Mucosa of rectum (tissue), 2 donors: ENCODE data around the gene LINC01488.

Experiments used
- H3K27ac ChIP-seq, 2 donors: one replicate each; pipeline ENCODE4 v1.7.0; 2013; ENCODE audit warnings: inconsistent platforms in 2 of 2, low read depth in 2 of 2, low read length in 2 of 2
- H3K27me3 ChIP-seq, 2 donors: one replicate each; pipeline ENCODE4 v1.7.0; 2013; ENCODE audit warnings: low read length in 2 of 2; ENCODE audit not compliant: control insufficient read depth in 2 of 2, insufficient read depth in 2 of 2
- H3K36me3 ChIP-seq, 2 donors: one replicate each; pipeline ENCODE4 v1.7.0; 2013; ENCODE audit warnings: low read length in 2 of 2; ENCODE audit not compliant: control insufficient read depth in 2 of 2, insufficient read depth in 2 of 2
- H3K4me1 ChIP-seq, 2 donors: one replicate each; pipeline ENCODE4 v1.7.0; 2013; ENCODE audit warnings: low read length in 2 of 2, mild to moderate bottlenecking in 1 of 2; ENCODE audit not compliant: control insufficient read depth in 2 of 2, insufficient read depth in 2 of 2
- H3K4me3 ChIP-seq, 2 donors: one replicate each; pipeline ENCODE4 v1.7.0; 2013; ENCODE audit warnings: low read length in 2 of 2
- H3K9ac ChIP-seq, 2 donors: one replicate each; pipeline ENCODE4 v1.7.0; 2013; ENCODE audit warnings: low read length in 2 of 2, low read depth in 1 of 2, mild to moderate bottlenecking in 1 of 2
- H3K9me3 ChIP-seq, 2 donors: one replicate each; pipeline ENCODE4 v1.7.0; 2013; ENCODE audit warnings: low read length in 2 of 2; ENCODE audit not compliant: control insufficient read depth in 2 of 2
- donor health status: healthy.
- donor health status: Normal muscosa, but diverticular disease.

LINC01488 gene

GRCh38 chr11:69500285-69501120, 19.0 kb downstream of the LINC01488 start:
- Histone ChIP-seq H3K36me3 (no peaks in the 10 kb centered on the region), H3K27ac (no peak overlapping the region), H3K4me3 (no peak overlapping the region), H3K9ac (no peak overlapping the region), H3K9me3 (no peaks in the 10 kb centered on the region), H3K4me1 (peaks cover 20 to 21% of the 10 kb centered on the region in 2 donors), H3K27me3 (no peaks in the 10 kb centered on the region)

- H3K4me1 ChIP-seq, result peaks cover 22% of the 10 kb centered on the region in 2 donors
- H3K9ac ChIP-seq, result no peak overlapping the region
- H3K36me3 ChIP-seq, result no peaks in the 10 kb centered on the region
- no peaks in the 10 kb centered on the region for H3K27me3 ChIP-seq
- H3K27ac ChIP-seq, result no peak overlapping the region
- H3K4me3 ChIP-seq, result no peak overlapping the region
- no peaks in the 10 kb centered on the region for H3K9me3 ChIP-seq
Observed at GRCh38 chr11:69501121-69501489, 19.6 kb downstream of the LINC01488 start.

GRCh38 chr11:69501891-69502860, 20.7 kb downstream of the LINC01488 start:
- Histone ChIP-seq H3K9me3 (peaks cover 0 to 3% of the 10 kb centered on the region in 2 donors), H3K9ac (no peak overlapping the region), H3K4me3 (no peak overlapping the region), H3K36me3 (no peaks in the 10 kb centered on the region), H3K27ac (no peak overlapping the region), H3K27me3 (no peaks in the 10 kb centered on the region), H3K4me1 (peaks cover 18 to 19% of the 10 kb centered on the region in 2 donors)

- Histone ChIP-seq H3K9me3 (peaks cover 0 to 3% of the 10 kb centered on the region in 2 donors), H3K4me1 (peaks cover 14 to 18% of the 10 kb centered on the region in 2 donors), H3K4me3 (no peak overlapping the region), H3K27ac (no peak overlapping the region), H3K36me3 (no peaks in the 10 kb centered on the region), H3K27me3 (no peaks in the 10 kb centered on the region), H3K9ac (no peak overlapping the region)
Observed at GRCh38 chr11:69504127-69504526, 22.7 kb downstream of the LINC01488 start.

GRCh38 chr11:69504576-69505335, 23.3 kb downstream of the LINC01488 start:
- Histone ChIP-seq H3K36me3 (no peaks in the 10 kb centered on the region), H3K9me3 (peaks cover 0 to 3% of the 10 kb centered on the region in 2 donors), H3K27ac (peak overlapping the region in 1 of 2 donors; percentile 38), H3K4me3 (no peak overlapping the region), H3K9ac (no peak overlapping the region), H3K4me1 (peaks cover 14 to 18% of the 10 kb centered on the region in 2 donors), H3K27me3 (no peaks in the 10 kb centered on the region)

GRCh38 chr11:69508974-69509373, 27.5 kb downstream of the LINC01488 start:
- no peaks in the 10 kb centered on the region for H3K27me3 ChIP-seq
- peaks cover 0 to 3% of the 10 kb centered on the region in 2 donors for H3K9me3 ChIP-seq
- H3K36me3 ChIP-seq, result no peaks in the 10 kb centered on the region
- H3K27ac ChIP-seq, result no peak overlapping the region
- peaks cover 5% of the 10 kb centered on the region in 2 donors for H3K4me1 ChIP-seq
- H3K9ac ChIP-seq, result no peak overlapping the region
- H3K4me3 ChIP-seq, result no peak overlapping the region

GRCh38 chr11:69509381-69509780, 27.9 kb downstream of the LINC01488 start:
- H3K36me3 ChIP-seq, result no peaks in the 10 kb centered on the region
- H3K4me3 ChIP-seq, result no peak overlapping the region
- no peaks in the 10 kb centered on the region for H3K27me3 ChIP-seq
- H3K27ac ChIP-seq, result no peak overlapping the region
- no peak overlapping the region for H3K9ac ChIP-seq
- peaks cover 0 to 3% of the 10 kb centered on the region in 2 donors for H3K9me3 ChIP-seq
- peaks cover 5% of the 10 kb centered on the region in 2 donors for H3K4me1 ChIP-seq

- H3K4me3 ChIP-seq, result no peak overlapping the region
- no peaks in the 10 kb centered on the region for H3K27me3 ChIP-seq
- no peak overlapping the region for H3K9ac ChIP-seq
- no peaks in the 10 kb centered on the region for H3K36me3 ChIP-seq
- peaks cover 5% of the 10 kb centered on the region in 2 donors for H3K4me1 ChIP-seq
- H3K9me3 ChIP-seq, result peaks cover 0 to 3% of the 10 kb centered on the region in 2 donors
- no peak overlapping the region for H3K27ac ChIP-seq
Observed at GRCh38 chr11:69509846-69510390, 28.5 kb downstream of the LINC01488 start.

- H3K9me3 ChIP-seq, result peaks cover 0 to 3% of the 10 kb centered on the region in 2 donors
- H3K36me3 ChIP-seq, result no peaks in the 10 kb centered on the region
- H3K9ac ChIP-seq, result no peak overlapping the region
- no peak overlapping the region for H3K27ac ChIP-seq
- no peak overlapping the region for H3K4me3 ChIP-seq
- peaks cover 0 to under 1% of the 10 kb centered on the region in 2 donors for H3K4me1 ChIP-seq
- no peaks in the 10 kb centered on the region for H3K27me3 ChIP-seq
Observed at GRCh38 chr11:69510471-69511357, 29.3 kb downstream of the LINC01488 start.
